GM18951 (cell line): Measurements from ENCODE around the gene JAML.

Experiments
- POLR2A ChIP-seq: IDR thresholded peaks from 4 replicates; pipeline ENCODE4 v1.6.1; 2011; ENCODE audit warnings: mild to moderate bottlenecking; ENCODE audit not compliant: insufficient read length, insufficient read depth; ENCODE audit errors: extremely low read depth
- in situ Hi-C: fragments of 300-500 bp; cut with MboI; formaldehyde crosslinking; loops from one replicate; pipeline ENCODE4 v1.12.0; 2022; ENCODE audit warnings: low sequenced_read_pairs, mixed read lengths, inconsistent platforms; ENCODE audit not compliant: unreplicated experiment

Gene JAML

DNA sequence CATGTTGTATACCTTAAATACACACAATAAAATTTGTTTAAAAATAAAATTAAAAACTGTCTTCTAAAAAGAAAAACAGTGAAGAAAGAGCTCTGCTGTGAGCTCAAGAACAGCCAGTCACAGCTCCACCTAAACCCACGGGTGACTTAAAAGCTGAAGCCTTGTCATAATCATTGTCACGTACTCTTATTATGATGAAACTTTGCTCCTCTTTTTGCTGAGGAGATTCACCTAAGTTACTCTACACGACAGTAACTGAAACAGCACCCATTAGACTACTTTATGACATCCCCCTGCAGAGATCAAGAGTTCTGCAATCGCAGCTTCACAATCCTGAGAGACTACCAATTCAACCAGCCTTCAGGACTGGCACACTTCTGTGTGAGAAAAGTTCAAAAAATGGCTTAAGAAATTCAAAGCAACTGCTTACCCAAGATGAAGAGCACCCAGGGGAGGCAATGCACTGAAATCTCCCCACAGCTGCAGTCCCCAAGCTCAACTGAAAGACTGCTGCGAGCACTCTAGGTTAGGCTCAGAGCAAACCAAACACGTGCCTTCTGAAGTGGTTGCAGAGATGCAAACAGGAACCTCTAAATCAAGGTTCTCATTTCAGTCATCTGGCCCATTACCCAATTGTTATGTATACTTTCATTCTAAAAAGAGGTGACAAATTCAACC lies at the start of gene JAML:
Gene JAML, minus strand, starts transcription at position 501 of the 678 bp plus-strand sequence. CDS start 10,145 bp downstream, outside the sequence.
- in situ Hi-C loops, result no loop called here
- TF ChIP-seq POLR2A, result no peak

DNA sequence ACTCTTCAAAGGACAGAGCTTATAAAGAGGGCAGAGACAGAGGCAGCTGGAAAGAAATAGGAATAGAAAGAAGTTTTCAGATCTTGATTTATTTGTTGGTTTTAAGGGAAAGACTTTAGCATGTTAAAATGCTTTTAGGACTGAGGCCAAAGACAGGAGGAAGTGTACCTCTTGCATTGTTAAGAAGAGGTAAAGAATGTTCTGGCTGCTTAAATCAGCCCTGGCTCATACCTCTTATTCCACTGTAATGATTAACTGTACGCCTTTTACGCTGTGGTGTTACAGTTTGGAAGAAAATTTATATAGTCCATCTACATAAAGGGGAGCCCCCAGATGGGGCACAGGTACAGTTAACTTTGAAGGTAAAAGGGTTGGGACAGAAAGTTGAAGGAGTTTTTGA lies 49.4 kb upstream of the JAML start:
- TF ChIP-seq POLR2A, result no peak
- in situ Hi-C loops, result no loop called here

DNA sequence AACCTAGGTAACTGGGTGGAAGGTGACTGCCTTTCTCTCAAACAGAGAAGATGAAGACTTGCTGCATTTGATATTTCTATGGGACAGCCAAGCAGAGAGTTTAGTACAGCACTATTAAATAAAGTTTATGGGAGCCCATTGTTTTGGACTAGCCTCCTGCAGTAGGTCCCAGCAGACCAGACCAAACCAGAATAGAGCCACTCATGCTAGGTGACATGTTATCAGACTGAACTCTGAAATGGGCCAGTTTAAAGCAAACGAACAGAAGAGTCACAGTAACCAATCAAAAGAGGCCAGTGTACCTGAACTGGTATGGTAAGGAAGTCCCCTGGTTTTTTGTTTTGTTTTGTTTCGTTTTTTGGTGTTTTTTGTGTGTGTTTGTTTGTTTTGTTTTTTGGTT lies 47.2 kb upstream of the JAML start:
- no peak for TF ChIP-seq POLR2A
- in situ Hi-C loops, result no loop called here

DNA sequence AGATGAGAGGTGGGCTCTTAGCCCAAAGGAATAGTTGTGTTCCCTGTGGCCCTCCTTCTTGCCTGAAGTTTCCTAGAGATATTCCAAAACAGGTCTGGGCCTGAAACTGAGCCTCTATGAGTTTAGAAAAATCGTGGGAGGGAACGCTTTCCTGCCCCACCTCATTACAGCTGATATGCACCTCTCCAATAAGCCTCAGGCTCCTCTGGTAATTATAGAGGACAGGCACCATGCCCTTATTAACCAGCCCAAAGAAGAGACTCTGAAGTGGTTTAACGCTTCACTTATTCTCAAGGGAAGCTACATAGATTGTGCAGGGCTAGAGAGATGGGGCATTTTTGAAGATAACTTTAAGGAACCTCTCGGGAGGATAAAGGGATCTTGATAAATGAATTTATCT lies 42.7 kb upstream of the JAML start:
- TF ChIP-seq POLR2A, result no peak
- in situ Hi-C loops, result no loop called here

- in situ Hi-C loops, result no loop called here
- TF ChIP-seq POLR2A, result no peak
These were observed 41.1 kb upstream of the JAML start for GRCh38 chr11:118265954-118266353.

DNA sequence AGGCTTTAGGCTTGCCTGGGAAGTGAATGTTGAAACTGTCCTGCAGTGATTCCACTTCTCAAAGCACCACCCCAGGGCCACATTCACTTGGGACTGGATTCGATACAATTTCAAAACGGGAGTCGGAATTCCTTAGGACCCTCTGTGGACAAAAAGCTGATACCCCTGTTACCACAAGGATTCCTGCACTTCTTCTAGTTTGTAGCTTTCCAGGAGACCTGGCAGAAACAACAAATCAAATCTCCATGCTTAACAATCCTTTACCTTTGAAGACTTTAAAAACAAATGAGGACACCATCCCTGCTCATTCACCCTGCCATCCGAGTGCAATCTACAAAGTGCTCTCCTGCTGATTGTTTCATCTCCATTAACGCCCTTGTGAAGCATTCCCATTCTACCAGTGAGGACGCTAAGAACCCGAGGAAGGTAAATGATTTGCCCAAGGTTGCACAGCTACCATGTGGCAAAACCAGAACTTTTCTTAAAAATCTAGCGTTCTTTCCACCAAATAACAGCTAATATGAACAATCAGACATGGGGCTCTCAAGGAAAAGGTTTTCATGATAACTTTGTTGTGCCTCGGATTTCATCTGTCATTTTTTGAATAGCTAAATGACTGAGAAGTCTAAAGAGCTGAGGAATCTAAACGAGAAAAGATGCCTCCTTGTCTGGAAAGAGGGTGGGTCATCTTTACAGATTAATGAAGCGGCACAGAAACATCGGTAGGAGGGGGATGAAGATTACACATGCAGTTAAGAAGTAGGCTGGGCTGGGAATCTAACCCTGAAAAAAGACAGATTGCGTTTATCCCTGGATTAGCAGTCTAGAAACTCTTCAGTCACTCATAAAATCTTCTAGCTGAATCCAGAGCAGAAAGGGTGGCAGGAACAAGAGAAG lies 40.0 kb upstream of the JAML start:
- in situ Hi-C loops, result no loop called here
- TF ChIP-seq POLR2A, result no peak

DNA sequence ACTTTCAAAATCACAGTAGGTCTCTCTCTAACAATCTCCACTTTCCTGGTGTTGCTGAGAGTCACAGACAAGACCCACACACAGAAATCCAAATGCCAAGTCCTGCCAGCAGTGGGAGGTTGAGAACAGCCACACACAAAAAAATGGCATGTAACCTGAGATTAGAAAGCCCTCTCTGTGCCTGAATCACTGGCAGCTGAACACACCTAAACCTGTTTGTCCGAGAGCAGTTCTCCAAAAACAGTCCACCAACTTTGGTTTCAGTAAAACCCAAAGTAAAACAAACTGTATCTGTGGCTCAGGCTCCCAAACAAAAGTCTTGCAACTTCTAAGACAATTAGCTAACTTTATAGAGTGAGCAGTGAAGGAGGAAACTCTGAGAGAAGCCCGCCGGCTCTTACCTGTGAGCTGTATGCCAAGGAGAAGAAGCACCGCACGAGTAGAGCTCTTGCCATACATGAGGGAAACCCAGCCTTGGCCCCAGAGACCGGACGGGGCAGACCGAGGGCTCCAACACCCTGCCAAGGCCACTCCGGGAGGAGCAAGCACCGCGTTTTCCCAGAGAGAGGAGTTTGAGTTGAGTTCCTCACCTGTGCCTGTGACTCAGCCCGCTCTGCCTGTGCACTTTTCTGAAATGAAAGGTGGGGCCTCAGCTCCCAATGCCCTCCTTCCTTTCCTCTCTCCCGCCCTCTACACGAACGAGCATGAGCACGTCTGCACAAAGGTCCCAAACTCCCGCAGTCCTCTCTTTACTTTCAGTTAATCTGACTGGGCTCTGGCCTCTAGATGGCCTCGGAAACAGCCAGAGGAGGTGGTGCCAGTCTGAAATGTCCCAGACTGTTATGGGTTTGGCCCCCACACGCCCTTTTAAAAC lies 39.1 kb upstream of the JAML start, which contains the start of gene MPZL2:
Gene MPZL2, minus strand, starts transcription at position 603 of the 874 bp plus-strand sequence. Its CDS starts 144 bp downstream, at position 459.
- no peak for TF ChIP-seq POLR2A
- in situ Hi-C loops, result no loop called here

- no peak for TF ChIP-seq POLR2A
- in situ Hi-C loops, result no loop called here
These were observed 38.3 kb upstream of the JAML start for GRCh38 chr11:118263112-118263511.

DNA sequence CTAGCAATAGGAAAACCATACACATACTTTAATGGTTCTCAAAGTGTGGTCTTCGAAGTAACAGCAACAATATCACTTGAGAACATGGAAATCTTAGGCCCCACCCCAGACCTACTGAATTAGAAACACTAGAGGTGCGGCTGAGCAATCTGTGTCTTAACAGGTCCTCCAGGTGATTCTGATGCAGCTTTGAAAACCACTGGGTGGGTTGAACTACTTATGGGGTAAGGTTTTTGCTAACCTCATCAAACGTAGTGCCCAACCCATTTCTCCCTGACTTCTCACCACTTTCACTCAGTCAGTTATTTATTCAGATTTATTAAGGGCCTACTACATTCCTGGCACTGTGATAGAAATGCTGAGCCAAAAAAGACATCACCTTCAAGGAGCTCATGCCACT lies 35.5 kb upstream of the JAML start:
- no peak for TF ChIP-seq POLR2A
- in situ Hi-C loops, result no loop called here

GRCh38 chr11:118259138-118259537 lies 34.3 kb upstream of the JAML start:
- in situ Hi-C loops, result no loop called here
- no peak for TF ChIP-seq POLR2A

GRCh38 chr11:118258410-118258809 lies 33.6 kb upstream of the JAML start:
- TF ChIP-seq POLR2A, result no peak
- in situ Hi-C loops, result no loop called here

- TF ChIP-seq POLR2A, result no peak
- in situ Hi-C loops, result no loop called here
These were observed 27.9 kb upstream of the JAML start for GRCh38 chr11:118252688-118253087.
